Measurements from ENCODE around the gene MYH3. TPM values are rescaled to one million over a fixed set of nuclear protein-coding genes. Genes with fewer than 3 reads are reported as not detected.

MYH3 gene
- total and polyA plus RNA-seq, 2 donors from 2014 or later = 2.5 to 2.9 TPM

- no peak for FAIRE-seq
- H3K9me3 ChIP-seq (ENCODE audit: control insufficient read depth in 2 of 3, insufficient read depth in 1 of 3, low read length in 3 of 3) = no peaks in the 10 kb centered on the region
These were observed 56.5 kb downstream of the MYH3 start for GRCh38 chr17:10600571-10600970.

DNA sequence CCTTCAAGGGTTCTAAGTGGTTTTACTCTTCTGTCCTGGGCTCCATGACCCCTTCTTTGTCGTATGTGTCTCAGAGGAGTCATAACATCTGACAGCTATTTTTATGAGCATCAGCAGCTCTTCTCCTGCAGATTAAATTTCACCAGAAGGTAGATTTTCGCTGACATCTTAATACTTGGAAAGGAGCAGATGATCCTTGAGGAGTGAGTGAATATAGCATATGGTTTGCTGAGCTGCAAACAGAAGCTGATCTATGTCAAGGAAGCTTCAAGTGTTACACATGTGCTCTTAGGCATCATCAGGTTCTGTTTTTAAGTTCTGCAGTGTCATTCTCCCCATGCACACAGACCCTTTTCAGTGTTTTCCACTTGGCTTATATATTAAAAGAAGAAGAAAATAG lies 58.5 kb downstream of the MYH3 start:
- no peaks in the 10 kb centered on the region for H3K4me1 ChIP-seq (ENCODE audit: control insufficient read depth in 2 of 3, insufficient read depth in 2 of 3, low read depth in 1 of 3, low read length in 3 of 3)
- FAIRE-seq = no peak

More at GRCh38 chr17:10600571-10600970, 56.5 kb downstream of the MYH3 start:
- no peaks in the 10 kb centered on the region for H3K36me3 ChIP-seq (ENCODE audit: control insufficient read depth in 2 of 3, insufficient read depth in 3 of 3, low read length in 3 of 3)
- no peak overlapping the region for H3K4me3 ChIP-seq (ENCODE audit: low read length in 3 of 3)
- intact Hi-C loops (cut with DNase I) = no loop called here
- DNase-seq = no peak
- TF ChIP-seq, protein P1, sequence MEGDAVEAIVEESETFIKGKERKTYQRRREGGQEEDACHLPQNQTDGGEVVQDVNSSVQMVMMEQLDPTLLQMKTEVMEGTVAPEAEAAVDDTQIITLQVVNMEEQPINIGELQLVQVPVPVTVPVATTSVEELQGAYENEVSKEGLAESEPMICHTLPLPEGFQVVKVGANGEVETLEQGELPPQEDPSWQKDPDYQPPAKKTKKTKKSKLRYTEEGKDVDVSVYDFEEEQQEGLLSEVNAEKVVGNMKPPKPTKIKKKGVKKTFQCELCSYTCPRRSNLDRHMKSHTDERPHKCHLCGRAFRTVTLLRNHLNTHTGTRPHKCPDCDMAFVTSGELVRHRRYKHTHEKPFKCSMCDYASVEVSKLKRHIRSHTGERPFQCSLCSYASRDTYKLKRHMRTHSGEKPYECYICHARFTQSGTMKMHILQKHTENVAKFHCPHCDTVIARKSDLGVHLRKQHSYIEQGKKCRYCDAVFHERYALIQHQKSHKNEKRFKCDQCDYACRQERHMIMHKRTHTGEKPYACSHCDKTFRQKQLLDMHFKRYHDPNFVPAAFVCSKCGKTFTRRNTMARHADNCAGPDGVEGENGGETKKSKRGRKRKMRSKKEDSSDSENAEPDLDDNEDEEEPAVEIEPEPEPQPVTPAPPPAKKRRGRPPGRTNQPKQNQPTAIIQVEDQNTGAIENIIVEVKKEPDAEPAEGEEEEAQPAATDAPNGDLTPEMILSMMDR (IDR thresholded peaks at IDR 0.05; ENCODE audit: borderline replicate concordance, extremely low read depth, insufficient read depth) = no peak
- no peak overlapping the region for H3K9ac ChIP-seq (ENCODE audit: low read length in 3 of 3)
- H3K4me1 ChIP-seq (ENCODE audit: control insufficient read depth in 2 of 3, insufficient read depth in 2 of 3, low read depth in 1 of 3, low read length in 3 of 3) = no peaks in the 10 kb centered on the region
- H3K27ac ChIP-seq (ENCODE audit: low read depth in 2 of 2, low read length in 2 of 2) = no peak overlapping the region
- H3K27me3 ChIP-seq (ENCODE audit: control insufficient read depth, insufficient read depth, low read length) = no peaks in the 10 kb centered on the region

GRCh38 chr17:10589553-10590145 lies 67.5 kb downstream of the MYH3 start:
- FAIRE-seq (no peak), DNase-seq (no peak)
- H3K27ac ChIP-seq (ENCODE audit: low read depth in 2 of 2, low read length in 2 of 2) = no peak overlapping the region
- H3K4me1 ChIP-seq (ENCODE audit: control insufficient read depth in 2 of 3, insufficient read depth in 2 of 3, low read depth in 1 of 3, low read length in 3 of 3) = no peaks in the 10 kb centered on the region
- H3K9me3 ChIP-seq (ENCODE audit: control insufficient read depth in 2 of 3, insufficient read depth in 1 of 3, low read length in 3 of 3) = peaks cover 0 to 5% (median 0%) of the 10 kb centered on the region in 3 donors
- H3K36me3 ChIP-seq (ENCODE audit: control insufficient read depth in 2 of 3, insufficient read depth in 3 of 3, low read length in 3 of 3) = no peaks in the 10 kb centered on the region
- no peaks in the 10 kb centered on the region for H3K27me3 ChIP-seq (ENCODE audit: control insufficient read depth, insufficient read depth, low read length)
- H3K4me3 ChIP-seq (ENCODE audit: low read length in 3 of 3) = no peak overlapping the region
- no peak overlapping the region for H3K9ac ChIP-seq (ENCODE audit: low read length in 3 of 3)
- TF ChIP-seq, protein P1 (IDR thresholded peaks at IDR 0.05; ENCODE audit: borderline replicate concordance, extremely low read depth, insufficient read depth) = no peak
- intact Hi-C loops (cut with DNase I) = no loop called here

More for the DNA sequence above, 58.5 kb downstream of the MYH3 start:
- TF ChIP-seq, protein P1 (IDR thresholded peaks at IDR 0.05; ENCODE audit: borderline replicate concordance, extremely low read depth, insufficient read depth) = no peak
- no peak overlapping the region for H3K4me3 ChIP-seq (ENCODE audit: low read length in 3 of 3)
- H3K9me3 ChIP-seq (ENCODE audit: control insufficient read depth in 2 of 3, insufficient read depth in 1 of 3, low read length in 3 of 3) = peaks cover 0 to 5% (median 0%) of the 10 kb centered on the region in 3 donors
- intact Hi-C loops (cut with DNase I) = no loop called here
- no peak for DNase-seq
- no peaks in the 10 kb centered on the region for H3K27me3 ChIP-seq (ENCODE audit: control insufficient read depth, insufficient read depth, low read length)
- H3K9ac ChIP-seq (ENCODE audit: low read length in 3 of 3) = no peak overlapping the region
- H3K27ac ChIP-seq (ENCODE audit: low read depth in 2 of 2, low read length in 2 of 2) = no peak overlapping the region
- no peaks in the 10 kb centered on the region for H3K36me3 ChIP-seq (ENCODE audit: control insufficient read depth in 2 of 3, insufficient read depth in 3 of 3, low read length in 3 of 3)

DNA sequence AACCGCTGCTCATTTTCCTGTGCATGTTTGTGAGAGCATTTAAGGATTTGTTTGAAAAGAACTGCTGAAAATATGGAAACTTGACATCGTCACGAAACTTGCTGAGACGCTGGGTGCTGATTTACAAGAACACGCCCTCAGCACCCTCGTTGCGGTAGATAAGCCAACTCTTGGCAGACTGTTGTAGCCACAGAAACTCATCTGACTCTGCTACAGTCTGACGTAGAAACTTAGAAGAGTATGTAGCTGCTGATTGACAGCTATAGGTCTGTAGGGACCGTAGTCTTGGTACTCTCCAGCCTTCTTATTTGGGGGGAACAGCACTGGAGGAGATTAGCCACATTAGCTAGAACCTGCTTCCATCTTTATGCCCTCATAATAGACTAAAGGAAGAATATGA lies 71.6 kb downstream of the MYH3 start:
- Histone ChIP-seq H3K9ac (ENCODE audit: low read length in 3 of 3) (no peak overlapping the region), H3K4me3 (ENCODE audit: low read length in 3 of 3) (no peak overlapping the region), H3K9me3 (ENCODE audit: control insufficient read depth in 2 of 3, insufficient read depth in 1 of 3, low read length in 3 of 3) (peaks cover 0 to 2% (median 0%) of the 10 kb centered on the region in 3 donors), H3K27ac (ENCODE audit: low read depth in 2 of 2, low read length in 2 of 2) (no peak overlapping the region), H3K27me3 (ENCODE audit: control insufficient read depth, insufficient read depth, low read length) (no peaks in the 10 kb centered on the region), H3K4me1 (ENCODE audit: control insufficient read depth in 2 of 3, insufficient read depth in 2 of 3, low read depth in 1 of 3, low read length in 3 of 3) (no peaks in the 10 kb centered on the region), H3K36me3 (ENCODE audit: control insufficient read depth in 2 of 3, insufficient read depth in 3 of 3, low read length in 3 of 3) (no peaks in the 10 kb centered on the region)
- TF ChIP-seq, protein P1 (IDR thresholded peaks at IDR 0.05; ENCODE audit: borderline replicate concordance, extremely low read depth, insufficient read depth) = no peak
- FAIRE-seq (no peak), DNase-seq (no peak)
- intact Hi-C loops (cut with DNase I) = no loop called here

Measured in kidney (tissue), 14 donors.